GM18870 (cell line): ENCODE measurements around the gene LRRC23.
"Not testable (repeated sequence)": the region's sequence is repeated elsewhere in the genome, so short reads cannot be mapped to it uniquely, and the experiment has no call there.

ENCODE experiments used
- ATAC-seq: cut with Tn5 transposase; IDR thresholded peaks from one replicate; pipeline ENCODE4 v1.9.1; 2021; ENCODE audit warnings: moderate library complexity; ENCODE audit not compliant: unreplicated experiment

The LRRC23 gene

GRCh38 chr12:6872073-6873048, 32.3 kb upstream of the LRRC23 start:
- ATAC-seq = no peak

DNA sequence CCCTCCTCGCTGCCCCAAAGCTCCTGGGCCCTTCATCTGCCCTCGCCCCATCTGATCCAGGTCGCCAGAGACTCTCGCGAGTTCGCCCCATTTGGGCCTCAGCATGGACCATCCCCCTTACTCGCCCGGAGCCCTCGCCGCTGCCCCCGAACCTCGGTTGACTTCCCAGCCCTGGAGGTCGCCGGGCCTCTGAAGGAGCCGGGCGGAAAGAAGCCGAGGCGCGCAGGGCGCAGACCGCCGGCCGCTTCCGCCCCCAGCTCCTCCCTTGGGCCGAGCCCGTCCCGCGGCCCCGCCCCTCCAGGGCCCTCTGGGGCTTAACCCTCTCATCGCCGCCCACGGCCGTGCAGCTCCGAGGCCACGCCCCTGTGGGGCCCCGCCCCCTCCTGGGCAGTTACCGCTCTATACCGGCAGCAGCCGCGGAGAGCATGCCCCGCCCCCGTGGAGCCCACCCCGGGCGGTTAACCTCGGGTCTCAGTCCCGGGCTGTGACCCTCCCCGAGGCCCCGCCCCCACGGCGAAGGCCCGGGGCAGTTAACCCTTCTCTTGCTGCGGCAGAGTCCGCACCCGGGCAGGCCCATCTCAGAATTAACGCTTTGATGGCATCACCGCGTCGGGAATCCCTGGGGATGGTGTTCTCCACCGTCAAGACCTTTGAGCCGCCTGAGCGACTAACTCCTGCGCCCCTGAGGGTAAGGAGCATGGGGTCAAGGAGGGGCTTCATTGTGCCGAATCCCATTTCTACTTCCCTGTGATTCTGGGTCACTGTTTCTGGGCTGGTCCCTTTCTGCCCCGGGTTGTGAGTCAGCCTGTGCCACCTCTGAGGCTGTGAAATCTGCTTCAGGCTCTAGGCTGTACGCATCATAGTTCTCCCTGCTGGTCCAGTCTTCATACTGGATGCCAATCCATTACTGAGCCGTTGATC, 31.3 kb upstream of the LRRC23 start, which contains the start of gene SPSB2:
Gene SPSB2, minus strand, starts transcription at position 210 of the 921 bp plus-strand sequence. CDS start 402 bp downstream, outside the sequence.
- no peak for ATAC-seq

GRCh38 chr12:6874015-6874368, 30.6 kb upstream of the LRRC23 start:
- ATAC-seq = not testable (repeated sequence)

DNA sequence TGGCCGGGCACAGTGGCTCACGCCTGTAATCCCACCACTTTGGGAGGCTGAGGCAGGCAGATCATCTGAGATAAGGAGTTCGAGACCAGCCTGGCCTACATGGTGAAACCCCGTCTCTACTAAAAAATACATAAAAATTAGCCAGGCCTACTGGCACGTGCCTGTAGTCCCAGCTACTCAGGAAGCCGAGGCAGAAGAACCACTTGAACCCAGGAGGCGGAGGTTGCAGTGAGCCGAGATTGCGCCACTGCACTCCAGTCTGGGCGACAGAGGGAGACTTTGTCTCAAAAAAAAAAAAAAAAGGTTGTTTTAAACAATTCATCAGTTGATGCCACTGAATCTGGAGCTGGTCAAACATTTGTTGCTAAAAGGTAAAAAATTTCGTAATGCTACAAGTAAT, 24.8 kb upstream of the LRRC23 start:
- ATAC-seq = not testable (repeated sequence)

DNA sequence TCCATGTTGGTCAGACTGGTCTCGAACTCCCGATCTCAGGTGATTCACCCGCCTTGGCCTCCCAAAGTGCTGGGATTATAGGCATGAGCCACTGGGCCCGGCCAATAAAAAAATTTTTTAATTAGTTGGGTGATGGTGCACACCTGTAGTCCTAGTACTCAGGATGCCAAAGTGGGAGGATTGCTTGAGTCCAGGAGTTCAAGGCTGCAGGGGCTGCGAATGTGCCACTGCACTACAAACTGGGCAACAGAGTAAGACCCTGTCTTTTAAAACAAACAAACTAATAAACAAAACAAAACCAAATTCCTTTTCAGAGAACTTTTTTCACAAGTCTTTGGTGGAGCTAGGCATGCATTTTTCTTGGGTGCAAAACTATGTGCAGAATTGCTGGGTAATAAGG, 21.4 kb upstream of the LRRC23 start:
- ATAC-seq = no peak

- ATAC-seq = no peak
Observed at GRCh38 chr12:6883683-6884082, 20.9 kb upstream of the LRRC23 start.

DNA sequence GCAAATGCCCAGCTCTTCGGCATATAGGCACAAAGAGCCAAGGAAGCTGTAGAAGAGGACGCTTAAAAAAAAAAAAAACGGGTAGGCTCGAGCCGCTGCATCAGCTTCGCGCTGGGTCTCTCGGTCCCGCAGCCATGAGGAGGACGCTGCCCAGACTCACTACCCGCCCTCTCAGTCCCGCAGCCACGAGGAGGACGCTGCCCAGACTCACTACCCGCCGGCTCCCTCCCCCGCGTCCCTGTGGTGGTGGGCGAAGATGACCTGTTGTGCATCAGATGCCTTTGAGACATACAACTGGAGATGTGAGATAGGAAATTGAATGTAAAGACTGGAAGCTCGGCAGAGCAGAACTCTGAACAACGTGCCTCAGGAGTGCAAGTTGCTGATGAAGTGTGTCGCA, 20.1 kb upstream of the LRRC23 start:
- ATAC-seq = no peak

GRCh38 chr12:6886206-6886999, 18.2 kb upstream of the LRRC23 start:
- ATAC-seq = not testable (repeated sequence)

DNA sequence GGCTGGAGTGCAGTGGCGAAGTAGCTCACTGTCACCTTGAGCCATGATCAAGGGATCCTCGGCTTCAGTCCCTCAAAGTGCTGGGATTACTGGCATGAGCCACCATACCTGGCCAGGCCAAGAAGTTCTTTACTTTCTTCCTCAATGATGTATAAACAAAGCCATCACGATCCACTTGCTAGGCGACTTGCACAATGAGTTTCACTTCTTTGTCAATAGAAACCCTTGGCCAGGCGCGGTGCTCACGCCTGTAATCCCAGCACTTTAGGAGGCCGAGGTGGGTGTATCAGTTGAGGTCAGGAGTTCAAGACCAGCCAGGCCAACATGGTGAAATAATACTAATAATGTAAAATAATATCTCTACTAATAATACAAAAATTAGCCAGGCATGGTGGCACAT, 17.2 kb upstream of the LRRC23 start:
- no peak for ATAC-seq

DNA sequence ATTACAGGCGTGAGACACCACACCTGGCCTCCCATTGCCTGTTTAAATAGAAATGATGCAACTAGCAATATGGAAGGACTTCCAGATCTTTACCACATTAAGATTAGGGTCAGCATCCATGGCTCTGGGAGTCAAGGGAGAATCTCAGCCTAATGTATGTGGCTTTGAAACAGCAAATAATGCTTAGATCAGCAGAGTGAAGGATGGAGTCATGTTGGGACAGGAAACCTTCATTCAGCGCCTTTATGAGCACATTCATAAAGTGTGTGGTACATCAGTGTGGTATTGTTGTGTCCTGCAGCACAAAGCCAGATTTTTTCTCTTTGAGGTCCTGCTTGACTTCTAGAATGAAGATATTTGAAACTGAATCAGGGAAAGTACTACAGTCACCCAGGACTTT, 16.3 kb upstream of the LRRC23 start:
- no peak for ATAC-seq

DNA sequence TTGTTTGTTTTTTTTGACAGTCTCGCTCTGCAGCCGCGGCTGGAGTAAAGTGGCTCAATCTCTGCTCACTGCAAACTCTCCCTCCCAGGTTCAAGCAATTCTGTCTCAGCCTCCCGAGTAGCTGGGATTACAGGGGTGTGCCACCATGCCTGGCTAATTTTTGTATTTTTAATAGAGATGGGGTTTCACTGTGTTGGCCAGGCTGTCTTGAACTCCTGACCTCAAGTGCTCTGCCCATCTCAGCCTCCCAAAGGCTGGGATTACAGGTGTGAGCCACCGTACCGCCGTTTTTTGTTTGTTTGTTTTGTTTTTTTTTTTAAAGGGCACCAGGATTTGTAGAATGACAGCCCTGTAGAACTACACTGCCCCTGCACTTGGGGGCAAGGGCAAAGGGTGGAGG, 15.8 kb upstream of the LRRC23 start:
- not testable (repeated sequence) for ATAC-seq

GRCh38 chr12:6889775-6890573, 14.6 kb upstream of the LRRC23 start:
- ATAC-seq = not testable (repeated sequence)

- ATAC-seq = peak; percentile 83
Observed at GRCh38 chr12:6890789-6891645, 13.6 kb upstream of the LRRC23 start.

DNA sequence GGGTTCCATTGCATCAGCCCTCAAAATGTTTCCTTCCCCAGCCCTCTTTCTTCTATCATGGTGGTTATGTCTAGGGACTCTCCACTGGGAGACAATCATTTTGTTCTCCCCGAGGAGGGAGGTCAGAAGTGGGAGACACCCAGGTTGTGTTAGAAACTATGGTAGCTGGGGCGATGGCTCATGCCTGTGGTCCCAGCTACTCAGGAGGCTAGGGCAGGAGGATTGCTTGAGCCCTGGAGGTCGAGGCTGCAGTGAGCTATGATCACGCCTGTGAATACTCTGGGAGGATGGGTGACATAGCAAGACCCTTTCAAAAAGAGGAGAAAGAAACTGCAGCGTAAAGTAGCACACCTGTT, 13.0 kb upstream of the LRRC23 start:
- ATAC-seq = peak; percentile 10

DNA sequence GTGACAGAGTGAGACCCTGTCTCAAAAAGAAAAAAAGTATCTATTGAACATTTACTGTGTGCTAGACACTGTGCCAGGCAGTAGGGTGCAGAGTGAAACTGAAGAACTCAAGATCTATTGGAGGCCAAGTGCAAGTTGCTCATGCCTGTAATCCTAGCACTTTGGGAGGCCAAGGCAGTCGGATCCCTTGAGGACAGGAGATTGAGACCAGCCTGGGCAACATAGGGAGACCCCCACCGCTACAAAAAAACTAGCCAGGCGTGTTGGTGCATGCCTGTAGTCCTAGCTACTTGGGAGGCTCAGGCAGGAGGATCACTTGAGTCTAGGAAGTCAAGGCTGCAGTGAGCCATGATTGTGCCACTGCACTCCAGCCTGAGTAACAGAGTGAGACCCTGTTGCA, 11.9 kb upstream of the LRRC23 start:
- not testable (repeated sequence) for ATAC-seq

DNA sequence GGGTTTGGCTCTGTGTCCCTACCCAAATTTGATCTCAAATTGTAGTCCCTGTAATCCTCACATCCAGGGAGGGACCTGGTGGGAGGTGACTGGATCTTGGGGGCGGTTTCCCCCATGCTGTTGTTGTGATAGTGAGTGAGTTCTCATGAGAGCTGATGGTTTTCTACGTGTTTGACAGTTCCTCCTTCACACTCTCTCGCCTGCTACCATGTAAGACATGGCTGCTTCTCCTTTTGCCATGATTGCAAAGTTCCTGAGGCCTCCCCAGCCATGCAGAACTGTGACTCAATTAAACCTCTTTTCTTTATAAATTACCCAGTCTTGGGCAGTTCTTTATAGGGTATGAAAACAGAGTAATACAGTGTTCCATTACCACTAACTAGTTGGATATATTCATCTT, 10.3 kb upstream of the LRRC23 start:
- no peak for ATAC-seq

DNA sequence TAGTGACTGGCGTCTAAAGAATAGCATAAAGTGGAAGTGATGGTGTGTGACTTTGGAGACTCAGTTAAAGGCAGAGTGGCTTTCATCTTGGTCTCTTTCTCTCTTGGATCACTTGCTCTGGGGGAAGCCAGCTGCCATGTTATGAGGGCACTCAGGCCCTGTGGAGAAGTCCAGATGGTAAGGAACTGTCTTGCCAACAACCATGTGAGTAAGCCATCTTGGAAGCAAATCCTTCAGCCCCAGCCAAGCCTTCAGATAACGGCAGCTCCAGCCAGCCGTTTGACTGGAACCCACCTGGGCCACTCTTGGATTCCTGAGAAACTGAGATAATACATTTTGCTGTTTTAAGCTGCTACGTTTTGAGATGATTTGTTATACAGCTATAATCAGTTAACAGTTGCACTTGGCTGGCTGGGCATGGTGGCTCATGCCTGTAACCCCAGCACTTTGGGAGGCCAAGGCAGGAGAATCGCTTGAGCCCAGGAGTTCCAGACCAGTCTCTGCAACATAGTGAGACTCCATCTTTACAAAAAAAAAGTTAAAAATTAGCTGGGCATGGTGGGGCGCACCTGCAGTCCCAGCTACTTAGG, 7.7 kb upstream of the LRRC23 start:
- no peak for ATAC-seq

DNA sequence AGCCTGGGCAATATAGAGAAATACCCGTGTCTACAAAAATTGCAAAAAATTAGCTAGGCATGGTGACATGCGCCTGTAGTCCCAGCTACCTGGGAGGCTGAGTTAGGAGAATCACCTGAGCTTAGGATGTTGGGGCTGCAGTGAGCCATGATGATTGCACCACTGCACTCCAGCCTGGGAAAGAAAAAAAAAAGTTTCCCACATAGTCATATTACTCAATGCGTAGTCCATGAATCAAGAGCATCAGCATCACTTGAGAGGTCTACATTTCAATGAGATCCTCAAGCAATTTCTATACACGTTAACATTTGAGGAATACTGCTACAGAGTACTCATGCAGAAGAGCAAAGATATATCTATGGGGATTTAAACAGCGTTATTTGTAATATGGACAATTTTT, 5.2 kb upstream of the LRRC23 start:
- ATAC-seq = no peak
